ENCODE results near the gene EPHB1. TPM values are rescaled to one million over a fixed set of nuclear protein-coding genes. Genes with fewer than 3 reads are reported as not detected.
A peak's percentile ranks its signal among the peaks of the same experiment; 100 is the strongest.

EPHB1 gene
- polyA plus RNA-seq, 1 experiment, result 0.11 TPM

- no peak for DNase-seq (ENCODE audit: low read depth, low spot score)
These were observed 1.4 kb downstream of the EPHB1 start for GRCh38 chr3:134796281-134797056.

GRCh38 chr3:134797057-134797740 lies 2.1 kb downstream of the EPHB1 start:
- peaks cover 60% of the 10 kb centered on the region for H3K27me3 ChIP-seq (ENCODE audit: control insufficient read depth, insufficient read depth, low read length)
- DNase-seq (ENCODE audit: low read depth, low spot score), result no peak
- H3K9me3 ChIP-seq (ENCODE audit: control insufficient read depth, insufficient read depth, low read length), result no peaks in the 10 kb centered on the region; the same call in 1 of the 2 replicates
- POLR2A ChIA-PET, result interaction anchor here (0.6 kb wide), 1 partner anchor 1217 kb away, joined by 6 read pairs; no protein-coding TSS in a partner anchor
- CTCF ChIA-PET, result interaction anchor here (0.8 kb wide), 1 partner anchor 707 kb away, joined by 3 read pairs; no protein-coding TSS in a partner anchor
- no peak overlapping the region for H3K27ac ChIP-seq (ENCODE audit: low read depth, low read length)
- H3K4me3 ChIP-seq (ENCODE audit: low read depth, low read length), result no peak overlapping the region
- TF ChIP-seq CTCF (IDR thresholded peaks at IDR 0.05; ENCODE audit: low read depth, low read length), result no peak

More at GRCh38 chr3:134796281-134797056, 1.4 kb downstream of the EPHB1 start:
- H3K27ac ChIP-seq (ENCODE audit: low read depth, low read length), result no peak overlapping the region
- ChIA-PET POLR2A (interaction anchor here (0.6 kb wide), 2 partner anchors 833 to 1218 kb away, joined by 3 to 6 read pairs; no protein-coding TSS in a partner anchor), CTCF (interaction anchor here (0.6 to 0.8 kb wide), 5 partner anchors 18 to 1356 kb away, joined by 3 to 5 read pairs (median 3); no protein-coding TSS in a partner anchor)
- no peaks in the 10 kb centered on the region; the same call in 1 of the 2 replicates for H3K9me3 ChIP-seq (ENCODE audit: control insufficient read depth, insufficient read depth, low read length)
- peak overlapping the region; percentile 57; the same call in 1 of the 2 replicates for H3K4me3 ChIP-seq (ENCODE audit: low read depth, low read length)
- peaks cover 60% of the 10 kb centered on the region for H3K27me3 ChIP-seq (ENCODE audit: control insufficient read depth, insufficient read depth, low read length)
- no peak for TF ChIP-seq CTCF (IDR thresholded peaks at IDR 0.05; ENCODE audit: low read depth, low read length)

- no peaks in the 10 kb centered on the region; the same call in 1 of the 2 replicates for H3K9me3 ChIP-seq (ENCODE audit: control insufficient read depth, insufficient read depth, low read length)
- no peak overlapping the region for H3K27ac ChIP-seq (ENCODE audit: low read depth, low read length)
- H3K27me3 ChIP-seq (ENCODE audit: control insufficient read depth, insufficient read depth, low read length), result peaks cover 55% of the 10 kb centered on the region
- no peak for DNase-seq (ENCODE audit: low read depth, low spot score)
- H3K4me3 ChIP-seq (ENCODE audit: low read depth, low read length), result no peak overlapping the region
- ChIA-PET CTCF (no interaction called here), POLR2A (no interaction called here)
- TF ChIP-seq CTCF (IDR thresholded peaks at IDR 0.05; ENCODE audit: low read depth, low read length), result no peak
These were observed 2.8 kb downstream of the EPHB1 start for GRCh38 chr3:134797741-134798451.

- Histone ChIP-seq H3K4me3 (ENCODE audit: low read depth, low read length) (no peak overlapping the region), H3K9me3 (ENCODE audit: control insufficient read depth, insufficient read depth, low read length) (no peaks in the 10 kb centered on the region; the same call in 1 of the 2 replicates), H3K27me3 (ENCODE audit: control insufficient read depth, insufficient read depth, low read length) (peaks cover 58% of the 10 kb centered on the region), H3K27ac (ENCODE audit: low read depth, low read length) (no peak overlapping the region)
- CTCF ChIA-PET, result no interaction called here
- POLR2A ChIA-PET, result no interaction called here
- DNase-seq (ENCODE audit: low read depth, low spot score), result no peak
- TF ChIP-seq CTCF (IDR thresholded peaks at IDR 0.05; ENCODE audit: low read depth, low read length), result no peak
These were observed 3.7 kb downstream of the EPHB1 start for GRCh38 chr3:134798681-134799311.
